Osteoblast (primary cell): ENCODE results near the gene RBM23. TPM values are rescaled to one million over a fixed set of nuclear protein-coding genes. Genes with fewer than 3 reads are reported as not detected.

Experiments used
- DNase-seq: peaks from one replicate; pipeline ENCODE4 v3.0.0; 2011; ENCODE audit warnings: low spot score, mixed read lengths; ENCODE audit not compliant: insufficient read length; ENCODE audit errors: missing footprints
- H2AFZ ChIP-seq: 2 replicates; pipeline ENCODE4 v1.6.0; 2011; ENCODE audit warnings: mild to moderate bottlenecking, low read length
- H3K27ac ChIP-seq: 2 replicates; pipeline ENCODE4 v1.5.1; 2011; ENCODE audit warnings: mild to moderate bottlenecking, low read depth, low read length, moderate library complexity
- H3K27me3 ChIP-seq: 2 replicates; pipeline ENCODE4 v1.6.0; 2012; ENCODE audit warnings: mild to moderate bottlenecking, control low read depth, inconsistent platforms, low read length, moderate library complexity; ENCODE audit not compliant: insufficient read depth
- H3K36me3 ChIP-seq: 2 replicates; pipeline ENCODE4 v1.5.1; 2011; ENCODE audit warnings: mild to moderate bottlenecking, low read length, control low read depth, moderate library complexity; ENCODE audit not compliant: insufficient read depth
- H3K4me1 ChIP-seq: 2 replicates; pipeline ENCODE4 v1.5.1; 2011; ENCODE audit warnings: mild to moderate bottlenecking, low read length, control low read depth, moderate library complexity; ENCODE audit not compliant: insufficient read depth
- H3K4me2 ChIP-seq: 2 replicates; pipeline ENCODE4 v1.6.0; 2011; ENCODE audit warnings: mild to moderate bottlenecking, low read length; ENCODE audit not compliant: insufficient read depth
- H3K4me3 ChIP-seq: fragments of 200-600 bp; sonication (generic); 3 replicates; pipeline ENCODE4 v1.5.1; 2012; ENCODE audit warnings: mild to moderate bottlenecking, low read length, inconsistent platforms; ENCODE audit not compliant: insufficient read depth
- H3K79me2 ChIP-seq: 2 replicates; pipeline ENCODE4 v1.6.0; 2012; ENCODE audit warnings: mild to moderate bottlenecking, low read length, control low read depth, inconsistent platforms; ENCODE audit not compliant: insufficient read depth
- H3K9me3 ChIP-seq: 2 replicates; pipeline ENCODE4 v1.5.1; 2011; ENCODE audit warnings: low read depth, low read length, control low read depth
- H4K20me1 ChIP-seq: 2 replicates; pipeline ENCODE4 v1.6.0; 2012; ENCODE audit warnings: mild to moderate bottlenecking, low read length, control low read depth; ENCODE audit not compliant: insufficient read depth
- CTCF ChIP-seq: IDR thresholded peaks from 2 replicates; pipeline ENCODE4 v1.5.1; 2011; ENCODE audit warnings: mild to moderate bottlenecking, low read depth, low read length, moderate library complexity; ENCODE audit errors: extremely low read depth
- total RNA-seq: library from RNA; depleted of rRNA; stranded (reverse); fragments of >200 nt; gene quantifications from 2 replicates; pipeline ENCODE4 v1.2.3, GENCODE V29; 2012

Gene RBM23
- total RNA-seq, 1 donor, result 98.1 TPM

DNA sequence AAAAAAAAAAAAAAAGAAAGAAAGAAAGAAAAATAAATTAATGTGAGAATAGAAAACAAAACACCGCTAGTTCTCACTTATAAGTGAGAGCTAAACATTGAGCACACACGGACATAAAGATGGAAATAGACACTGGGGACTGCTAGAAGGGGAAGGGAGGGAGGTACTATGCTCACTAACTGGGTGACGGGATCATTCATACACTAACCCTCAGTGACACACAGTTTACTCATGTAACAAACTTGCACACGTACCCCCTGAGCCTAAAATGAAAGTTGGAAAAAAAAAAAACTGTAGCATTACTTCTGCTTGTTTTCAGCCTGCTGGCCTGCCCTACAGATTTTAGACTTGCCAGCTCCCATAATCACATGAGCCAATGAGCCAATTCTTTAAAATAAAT is 20.7 kb upstream of the RBM23 start:
- Histone ChIP-seq H3K27ac (peak overlapping the region; percentile 56), H3K4me1 (no peaks in the 10 kb centered on the region), H2AFZ (peak overlapping the region; percentile 78), H3K36me3 (no peaks in the 10 kb centered on the region), H3K4me2 (peak overlapping the region; percentile 63), H3K9me3 (no peaks in the 10 kb centered on the region), H3K4me3 (no peak overlapping the region), H3K79me2 (no peaks in the 10 kb centered on the region), H3K27me3 (no peaks in the 10 kb centered on the region), H4K20me1 (no peaks in the 10 kb centered on the region)
- TF ChIP-seq CTCF, result no peak
- DNase-seq, result peak; percentile 84

GRCh38 chr14:22935156-22935555 is 16.2 kb upstream of the RBM23 start:
- no peak for DNase-seq
- no peak overlapping the region for H2AFZ ChIP-seq

GRCh38 chr14:22932146-22932545 is 13.2 kb upstream of the RBM23 start:
- Histone ChIP-seq H3K4me3 (no peak overlapping the region), H4K20me1 (no peaks in the 10 kb centered on the region), H3K79me2 (peaks cover 20% of the 10 kb centered on the region), H3K4me1 (peaks cover 17% of the 10 kb centered on the region), H3K36me3 (peaks cover 4% of the 10 kb centered on the region), H3K27me3 (no peaks in the 10 kb centered on the region), H3K9me3 (no peaks in the 10 kb centered on the region), H2AFZ (no peak overlapping the region), H3K27ac (no peak overlapping the region), H3K4me2 (no peak overlapping the region)
- TF ChIP-seq CTCF, result no peak
- DNase-seq, result no peak

More at GRCh38 chr14:22935156-22935555, 16.2 kb upstream of the RBM23 start:
- no peaks in the 10 kb centered on the region for H3K79me2 ChIP-seq
- H4K20me1 ChIP-seq, result no peaks in the 10 kb centered on the region
- no peak overlapping the region for H3K27ac ChIP-seq
- no peaks in the 10 kb centered on the region for H3K36me3 ChIP-seq
- H3K4me1 ChIP-seq, result peaks cover under 1% of the 10 kb centered on the region
- H3K4me2 ChIP-seq, result no peak overlapping the region
- H3K27me3 ChIP-seq, result no peaks in the 10 kb centered on the region
- no peak for TF ChIP-seq CTCF
- no peaks in the 10 kb centered on the region for H3K9me3 ChIP-seq
- H3K4me3 ChIP-seq, result no peak overlapping the region

DNA sequence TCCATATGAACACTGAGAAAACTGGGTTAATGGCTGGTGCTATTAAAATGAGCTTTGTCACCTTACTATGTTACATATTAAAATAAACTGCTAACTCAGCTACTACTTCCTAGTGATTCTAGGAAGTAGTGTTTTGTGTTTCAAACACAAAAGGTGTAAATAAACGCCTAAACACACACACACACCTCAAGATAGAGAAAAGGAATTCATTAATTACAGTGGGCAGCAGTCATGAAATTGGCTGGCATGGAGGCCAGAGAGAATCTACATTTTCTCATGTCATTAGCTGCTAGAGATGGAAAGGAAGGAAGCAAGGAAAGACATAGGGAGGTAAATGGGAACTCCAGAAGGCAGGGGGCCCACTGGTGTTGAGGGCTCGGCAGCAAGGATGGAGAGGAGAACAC is 11.0 kb upstream of the RBM23 start:
- H2AFZ ChIP-seq, result peak overlapping the region; percentile 96
- peak overlapping the region; percentile 91 for H3K4me3 ChIP-seq
- H3K36me3 ChIP-seq, result peaks cover 23% of the 10 kb centered on the region
- DNase-seq, result no peak
- H4K20me1 ChIP-seq, result no peaks in the 10 kb centered on the region
- no peaks in the 10 kb centered on the region for H3K27me3 ChIP-seq
- H3K79me2 ChIP-seq, result peaks cover 23% of the 10 kb centered on the region
- H3K4me1 ChIP-seq, result peaks cover 17% of the 10 kb centered on the region
- no peak for TF ChIP-seq CTCF
- no peaks in the 10 kb centered on the region for H3K9me3 ChIP-seq
- H3K4me2 ChIP-seq, result peak overlapping the region; percentile 96
- peak overlapping the region; percentile 80 for H3K27ac ChIP-seq
